Loucy (cell line): ENCODE measurements around the gene NXPH1.

Experiments used
- EZH2phosphoT487 ChIP-seq: fragments of 200-600 bp; IDR thresholded peaks from 2 replicates; pipeline ENCODE4 v1.6.1; 2018; ENCODE audit warnings: antibody characterized with exemption, mild to moderate bottlenecking, moderate library complexity, borderline replicate concordance
- TF ChIP-seq, protein P1 (sequence below): fragments of 200-600 bp; sonication (generic); conservative IDR thresholded peaks from 2 replicates; pipeline ENCODE4 v1.5.1; 2014; ENCODE audit warnings: mild to moderate bottlenecking, antibody characterized with exemption, low read length

DNA sequence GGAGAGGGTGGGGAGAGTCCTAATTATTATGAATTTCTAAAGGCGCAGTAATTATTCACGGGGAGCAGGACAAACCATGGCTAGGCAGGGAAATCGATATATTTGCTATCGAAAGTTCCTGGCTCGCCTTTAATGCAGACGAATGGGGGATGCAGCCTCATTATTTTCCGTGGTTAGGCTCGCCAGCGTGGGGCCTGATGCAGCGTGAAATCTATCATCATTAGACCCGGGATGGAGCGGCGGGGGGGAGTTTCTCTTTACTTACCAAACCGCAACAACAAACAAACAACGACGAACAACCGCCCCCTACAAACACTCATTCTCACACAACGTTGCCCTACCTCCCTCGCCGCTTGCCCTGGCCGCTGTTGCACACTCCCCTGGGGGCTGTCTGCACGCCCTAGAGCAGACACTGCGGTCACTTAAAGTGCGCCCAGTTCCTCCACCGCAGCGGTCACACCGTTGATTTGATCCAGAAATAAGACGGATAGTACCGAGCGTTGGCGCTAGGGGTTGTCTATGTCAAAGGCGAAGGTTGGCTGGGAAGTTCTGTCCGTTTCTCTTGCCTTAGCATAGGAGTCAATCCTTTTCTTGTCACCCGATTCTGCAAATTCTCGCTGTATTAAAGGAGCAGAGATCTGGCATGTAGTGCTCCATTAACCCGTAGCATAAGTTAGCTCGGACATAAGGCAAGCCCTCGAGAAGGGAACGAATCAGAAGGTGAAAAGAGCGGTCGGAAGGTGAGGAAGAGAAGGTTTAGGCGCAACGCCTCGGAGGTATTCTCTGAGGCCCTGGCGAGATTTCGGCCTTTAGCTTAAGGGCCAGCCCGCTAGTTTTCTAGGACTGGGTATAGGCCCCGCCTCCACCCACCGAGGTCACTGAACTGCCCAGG lies 10.4 kb downstream of the NXPH1 start:
- TF ChIP-seq, protein P1, sequence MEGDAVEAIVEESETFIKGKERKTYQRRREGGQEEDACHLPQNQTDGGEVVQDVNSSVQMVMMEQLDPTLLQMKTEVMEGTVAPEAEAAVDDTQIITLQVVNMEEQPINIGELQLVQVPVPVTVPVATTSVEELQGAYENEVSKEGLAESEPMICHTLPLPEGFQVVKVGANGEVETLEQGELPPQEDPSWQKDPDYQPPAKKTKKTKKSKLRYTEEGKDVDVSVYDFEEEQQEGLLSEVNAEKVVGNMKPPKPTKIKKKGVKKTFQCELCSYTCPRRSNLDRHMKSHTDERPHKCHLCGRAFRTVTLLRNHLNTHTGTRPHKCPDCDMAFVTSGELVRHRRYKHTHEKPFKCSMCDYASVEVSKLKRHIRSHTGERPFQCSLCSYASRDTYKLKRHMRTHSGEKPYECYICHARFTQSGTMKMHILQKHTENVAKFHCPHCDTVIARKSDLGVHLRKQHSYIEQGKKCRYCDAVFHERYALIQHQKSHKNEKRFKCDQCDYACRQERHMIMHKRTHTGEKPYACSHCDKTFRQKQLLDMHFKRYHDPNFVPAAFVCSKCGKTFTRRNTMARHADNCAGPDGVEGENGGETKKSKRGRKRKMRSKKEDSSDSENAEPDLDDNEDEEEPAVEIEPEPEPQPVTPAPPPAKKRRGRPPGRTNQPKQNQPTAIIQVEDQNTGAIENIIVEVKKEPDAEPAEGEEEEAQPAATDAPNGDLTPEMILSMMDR = no peak
- no peak for TF ChIP-seq EZH2phosphoT487
